SK-N-SH (cell line): ENCODE results near the gene GLIS1. TPM values are rescaled to one million over a fixed set of nuclear protein-coding genes. Genes with fewer than 3 reads are reported as not detected.
A peak's percentile ranks its signal among the peaks of the same experiment; 100 is the strongest.

Experiments used
- CTCF ChIA-PET: fragments of 300-600, 350-600 bp; formaldehyde crosslinking; extraction: SDS; loops from one replicate; lab custom pipeline; 2021; lab: Yijun Ruan, JAX
- POLR2A ChIA-PET: fragments of 350-600 bp; sonication (Branson Sonifier 250); formaldehyde crosslinking; extraction: SDS; loops from one replicate; lab custom pipeline; 2020; ENCODE audit warnings: antibody characterized with exemption, inconsistent platforms; lab: Yijun Ruan, JAX
- DNase-seq: peaks from one replicate; pipeline ENCODE4 v3.0.0; 2012
- H2AFZ ChIP-seq: fragments of 200-600 bp; sonication (generic); 2 replicates; pipeline ENCODE4 v1.8.1; 2016; ENCODE audit warnings: antibody characterized with exemption, mild to moderate bottlenecking, low read depth
- H3F3A ChIP-seq: fragments of 200-600 bp; sonication (generic); replicated peaks from 2 replicates; pipeline ENCODE3; 2016; ENCODE audit warnings: antibody characterized with exemption, mild to moderate bottlenecking; ENCODE audit not compliant: insufficient read depth
- H3K27ac ChIP-seq, 2 experiments: fragments of 200-500 bp in 1 of 2; fragments of 200-600 bp in 1 of 2; sonication (Bioruptor generic) in 1 of 2; sonication (generic), shearing (Covaris generic) in 1 of 2; 2 replicates each; pipeline versions ENCODE4 v1.5.1 to v1.6.1; 2014 to 2016; ENCODE audit warnings: low read depth in 2 of 2, inconsistent platforms in 1 of 2, low read length in 1 of 2, mild to moderate bottlenecking in 1 of 2, mixed read lengths in 1 of 2
- H3K27me3 ChIP-seq: fragments of 200-600 bp; sonication (generic), shearing (Covaris generic); 2 replicates; pipeline ENCODE4 v1.6.1; 2016; ENCODE audit warnings: mixed run types; ENCODE audit not compliant: insufficient read depth
- H3K36me3 ChIP-seq, 2 experiments: fragments of 200-500 bp in 1 of 2; fragments of 200-600 bp in 1 of 2; sonication (Bioruptor generic) in 1 of 2; sonication (generic) in 1 of 2; replicated peaks in 1 of 2; 2 replicates each; pipeline versions ENCODE3 to v1.5.1; 2014 to 2016; ENCODE audit warnings: low read length in 1 of 2, mild to moderate bottlenecking in 1 of 2; ENCODE audit not compliant: insufficient read depth in 2 of 2, control insufficient read depth in 1 of 2
- H3K4me1 ChIP-seq, 2 experiments: fragments of 200-500 bp in 1 of 2; fragments of 200-600 bp in 1 of 2; sonication (Bioruptor generic) in 1 of 2; sonication (generic), shearing (Covaris generic) in 1 of 2; 2 replicates each; pipeline versions ENCODE4 v1.5.1 to v1.6.1; 2014 to 2016; ENCODE audit warnings: low read depth in 1 of 2, low read length in 1 of 2, mixed run types in 1 of 2; ENCODE audit not compliant: insufficient read depth in 2 of 2, control insufficient read depth in 1 of 2
- H3K4me2 ChIP-seq: fragments of 200-600 bp; sonication (generic), shearing (Covaris generic); 2 replicates; pipeline ENCODE4 v1.6.1; 2017; ENCODE audit warnings: mixed run types
- H3K4me3 ChIP-seq, 2 experiments: fragments of 200-500 bp in 1 of 2; fragments of 200-600 bp in 1 of 2; sonication (Bioruptor generic) in 1 of 2; sonication (generic), shearing (Covaris generic) in 1 of 2; 2 replicates each; pipeline versions ENCODE4 v1.5.1 to v1.8.1; 2014 to 2016; ENCODE audit warnings: low read depth in 2 of 2, inconsistent platforms in 1 of 2, low read length in 1 of 2, mild to moderate bottlenecking in 1 of 2, mixed read lengths in 1 of 2, moderate library complexity in 1 of 2
- H3K79me2 ChIP-seq: fragments of 200-600 bp; sonication (generic); 2 replicates; pipeline ENCODE4 v1.8.1; 2017; ENCODE audit warnings: mild to moderate bottlenecking; ENCODE audit not compliant: insufficient read depth
- H3K9ac ChIP-seq: fragments of 200-600 bp; sonication (generic); 2 replicates; pipeline ENCODE4 v1.6.1; 2017; ENCODE audit warnings: mixed run types
- H3K9me2 ChIP-seq: fragments of 200-600 bp; sonication (generic); 2 replicates; pipeline ENCODE4 v1.6.1; 2017; ENCODE audit warnings: mixed run types
- H3K9me3 ChIP-seq: fragments of 200-600 bp; sonication (generic); 2 replicates; pipeline ENCODE4 v1.6.1; 2017; ENCODE audit warnings: mixed run types, mild to moderate bottlenecking, moderate library complexity
- H4K20me1 ChIP-seq: fragments of 200-600 bp; sonication (generic); 2 replicates; pipeline ENCODE4 v1.6.1; 2017; ENCODE audit warnings: mild to moderate bottlenecking, mixed run types; ENCODE audit not compliant: insufficient read depth
- CTCF ChIP-seq: fragments of 200-600 bp; sonication (generic); IDR thresholded peaks from 2 replicates; pipeline ENCODE4 v1.6.1; 2017; ENCODE audit warnings: antibody characterized with exemption, mild to moderate bottlenecking, moderate library complexity
- EZH2phosphoT487 ChIP-seq: fragments of 200-600 bp; sonication (generic); IDR thresholded peaks from 2 replicates; pipeline ENCODE4 v1.6.1; 2017; ENCODE audit warnings: low read depth, mixed run types, mild to moderate bottlenecking, antibody characterized with exemption, moderate library complexity, borderline replicate concordance
- FOSL2 ChIP-seq: IDR thresholded peaks from 2 replicates; pipeline ENCODE4 v1.4.0; 2012; ENCODE audit warnings: low read depth, mild to moderate bottlenecking, moderate library complexity, borderline replicate concordance
- GATA2 ChIP-seq: sonication (generic); formaldehyde crosslinking; IDR thresholded peaks from 2 replicates; pipeline ENCODE4 v1.5.0; 2020; ENCODE audit warnings: mild to moderate bottlenecking, missing genetic modification reagents
- MAX ChIP-seq: IDR thresholded peaks from 2 replicates; pipeline ENCODE4 v1.4.0; 2012; ENCODE audit warnings: low read depth
- PBX3 ChIP-seq: IDR thresholded peaks from 2 replicates; pipeline ENCODE4; 2012
- RAD21 ChIP-seq: IDR thresholded peaks from 2 replicates; pipeline ENCODE4 v1.6.1; 2012; ENCODE audit warnings: mild to moderate bottlenecking, low read length
- RCOR1 ChIP-seq: fragments of 150-350 bp; IDR thresholded peaks from 2 replicates; pipeline ENCODE4 v1.6.1; 2017; ENCODE audit warnings: antibody characterized with exemption, low read length
- RXRA ChIP-seq: IDR thresholded peaks from 2 replicates; pipeline ENCODE4 v1.4.0; 2012; ENCODE audit warnings: low read depth, mild to moderate bottlenecking, borderline replicate concordance
- SMC3 ChIP-seq: IDR thresholded peaks from 2 replicates; pipeline ENCODE4 v1.6.1; 2012; ENCODE audit warnings: low read depth, low read length, improper control_type of control experiment
- USF2 ChIP-seq: fragments of 150-350 bp; IDR thresholded peaks from 2 replicates; pipeline ENCODE4 v1.6.1; 2017; ENCODE audit warnings: antibody characterized with exemption, low read length, low read depth, borderline replicate concordance
- YY1 ChIP-seq: IDR thresholded peaks from 2 replicates; pipeline ENCODE4 v1.4.0; 2012; ENCODE audit warnings: low read depth, mild to moderate bottlenecking
- WGBS: methylation state at CpG from one replicate; pipeline ENCODE4 v1.1.6; 2017; ENCODE audit warnings: low lambda C conversion rate; 5-methylcytosine and 5-hydroxymethylcytosine counted together
- polyA plus RNA-seq, 3 experiments: library from polyadenylated mRNA; depleted of rRNA; stranded (reverse); fragments of >200 nt; gene quantifications; 2 replicates each; pipeline ENCODE4 v1.2.3, GENCODE V29; 2012

GLIS1 gene
- polyA plus RNA-seq, 1 of the 3 experiments (the other 2 are of a cell fraction): 0.13 TPM

GRCh38 chr1:53725238-53725689 is 13.7 kb downstream of the GLIS1 start:
- H3K27me3 ChIP-seq: no peaks in the 10 kb centered on the region
- no peaks in the 10 kb centered on the region; a peak in 1 of 4 replicates for H3K4me1 ChIP-seq
- no peak overlapping the region for H3K27ac ChIP-seq
- H3K4me3 ChIP-seq: no peak overlapping the region
- H3K4me2 ChIP-seq: no peak overlapping the region
- peak; percentile 64 for DNase-seq
- no peaks in the 10 kb centered on the region for H3K79me2 ChIP-seq
- ChIA-PET POLR2A (no interaction called here), CTCF (interaction anchor here (0.7 to 2.2 kb wide), 11 partner anchors 9 to 241 kb away, joined by 3 to 7 read pairs (median 4); partner anchors contain the start of gene GLIS1)
- WGBS: 54% methylated on average over 4 of the region's 6 CpGs
- no peaks in the 10 kb centered on the region for H3K9me3 ChIP-seq
- TF ChIP-seq CTCF (peak; percentile 39), SMC3 (peak; percentile 32; the same call in 1 of the 2 replicates), RAD21 (peak; percentile 63), RXRA (no peak)
- H4K20me1 ChIP-seq: no peaks in the 10 kb centered on the region
- no peaks in the 10 kb centered on the region for H3K36me3 ChIP-seq
- no peaks in the 10 kb centered on the region for H3F3A ChIP-seq
- H3K9me2 ChIP-seq: no peaks in the 10 kb centered on the region
- H2AFZ ChIP-seq: no peak overlapping the region
- H3K9ac ChIP-seq: no peak overlapping the region

- WGBS: 44% methylated on average over 1 of the region's 1 CpG
- no peak for TF ChIP-seq YY1
- no peak for TF ChIP-seq EZH2phosphoT487
- TF ChIP-seq PBX3: no peak
- TF ChIP-seq USF2: no peak
- TF ChIP-seq RAD21: no peak
- TF ChIP-seq MAX: no peak
- TF ChIP-seq RCOR1: no peak
- TF ChIP-seq GATA2 (CRISPR knock-in tag): no peak
- TF ChIP-seq FOSL2: no peak
- no peaks in the 10 kb centered on the region for H3K27me3 ChIP-seq
- no peak overlapping the region for H3K9ac ChIP-seq
- no peaks in the 10 kb centered on the region for H3K9me2 ChIP-seq
- no peak overlapping the region for H3K4me2 ChIP-seq
- no peaks in the 10 kb centered on the region; a peak in 1 of 4 replicates for H3K4me1 ChIP-seq
- CTCF ChIA-PET: interaction anchor here (1.0 to 1.8 kb wide), 4 partner anchors 9 to 238 kb away, joined by 3 to 5 read pairs (median 4); no protein-coding TSS in a partner anchor
- no peaks in the 10 kb centered on the region for H4K20me1 ChIP-seq
- no peak for DNase-seq
- no peaks in the 10 kb centered on the region for H3K36me3 ChIP-seq
- no peak overlapping the region for H3K27ac ChIP-seq
- H3K9me3 ChIP-seq: no peaks in the 10 kb centered on the region
- H3K79me2 ChIP-seq: no peaks in the 10 kb centered on the region
- no peaks in the 10 kb centered on the region for H3F3A ChIP-seq
- POLR2A ChIA-PET: no interaction called here
- H2AFZ ChIP-seq: peak overlapping the region; percentile 46; the same call in 1 of the 2 replicates
- no peak overlapping the region for H3K4me3 ChIP-seq
Observed at GRCh38 chr1:53722025-53722424, 16.9 kb downstream of the GLIS1 start.
